ENCODE measurements around the gene ZKSCAN8.

DNA sequence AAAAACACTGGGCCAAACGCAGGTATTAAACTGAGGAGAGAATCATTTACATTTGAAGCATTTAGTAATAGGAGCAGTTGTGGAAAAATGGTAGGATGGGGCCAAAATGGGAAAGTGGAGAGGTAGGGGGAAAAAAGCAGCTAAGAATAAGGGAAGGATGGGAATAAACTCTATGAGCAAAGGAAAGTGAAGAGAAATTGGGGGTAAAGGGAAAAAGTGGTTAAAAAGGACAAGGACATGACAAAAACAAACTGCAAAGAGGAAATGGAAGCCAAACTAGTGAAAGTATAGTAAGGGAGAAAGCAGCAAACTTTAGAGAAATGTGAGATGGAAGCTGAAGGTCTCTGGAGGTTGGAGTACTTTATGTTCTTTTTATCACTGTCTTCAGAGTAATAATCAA lies 23.5 kb upstream of the ZKSCAN8 start:
- TF ChIP-seq, protein P1, sequence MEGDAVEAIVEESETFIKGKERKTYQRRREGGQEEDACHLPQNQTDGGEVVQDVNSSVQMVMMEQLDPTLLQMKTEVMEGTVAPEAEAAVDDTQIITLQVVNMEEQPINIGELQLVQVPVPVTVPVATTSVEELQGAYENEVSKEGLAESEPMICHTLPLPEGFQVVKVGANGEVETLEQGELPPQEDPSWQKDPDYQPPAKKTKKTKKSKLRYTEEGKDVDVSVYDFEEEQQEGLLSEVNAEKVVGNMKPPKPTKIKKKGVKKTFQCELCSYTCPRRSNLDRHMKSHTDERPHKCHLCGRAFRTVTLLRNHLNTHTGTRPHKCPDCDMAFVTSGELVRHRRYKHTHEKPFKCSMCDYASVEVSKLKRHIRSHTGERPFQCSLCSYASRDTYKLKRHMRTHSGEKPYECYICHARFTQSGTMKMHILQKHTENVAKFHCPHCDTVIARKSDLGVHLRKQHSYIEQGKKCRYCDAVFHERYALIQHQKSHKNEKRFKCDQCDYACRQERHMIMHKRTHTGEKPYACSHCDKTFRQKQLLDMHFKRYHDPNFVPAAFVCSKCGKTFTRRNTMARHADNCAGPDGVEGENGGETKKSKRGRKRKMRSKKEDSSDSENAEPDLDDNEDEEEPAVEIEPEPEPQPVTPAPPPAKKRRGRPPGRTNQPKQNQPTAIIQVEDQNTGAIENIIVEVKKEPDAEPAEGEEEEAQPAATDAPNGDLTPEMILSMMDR (IDR thresholded peaks at IDR 0.05) = no peak
- no peak for TF ChIP-seq POLR2A (IDR thresholded peaks at IDR 0.05)
- TF ChIP-seq POLR2AphosphoS5 (IDR thresholded peaks at IDR 0.05; ENCODE audit: insufficient read depth in 1 of 2, low read depth in 1 of 2) = no peak
